Neuronal stem cell (in vitro differentiated cells): ENCODE results near the gene FBXO17. TPM values are rescaled to one million over a fixed set of nuclear protein-coding genes. Genes with fewer than 3 reads are reported as not detected.

ENCODE experiments used
- DNase-seq: peaks from one replicate; pipeline ENCODE4 v3.0.0-alpha.2; 2013; ENCODE audit warnings: low spot score
- H2AFZ ChIP-seq: one replicate; pipeline ENCODE4 v1.6.1; 2013; ENCODE audit warnings: mild to moderate bottlenecking, low read length, inconsistent platforms
- H2AK5ac ChIP-seq: 2 replicates; pipeline ENCODE4 v1.6.1; 2013; ENCODE audit warnings: low read depth, mild to moderate bottlenecking, inconsistent platforms, low read length, moderate library complexity, mixed read lengths
- H2BK120ac ChIP-seq: 2 replicates; pipeline ENCODE4 v1.6.1; 2013; ENCODE audit warnings: low read depth, mild to moderate bottlenecking, inconsistent platforms, low read length, moderate library complexity, mixed read lengths
- H2BK12ac ChIP-seq: one replicate; pipeline ENCODE4 v1.6.1; 2013; ENCODE audit warnings: low read length, inconsistent platforms
- H2BK15ac ChIP-seq: 2 replicates; pipeline ENCODE4 v1.6.1; 2013; ENCODE audit warnings: mild to moderate bottlenecking, low read length, inconsistent platforms, mixed read lengths
- H2BK5ac ChIP-seq: one replicate; pipeline ENCODE4 v1.6.1; 2013; ENCODE audit warnings: inconsistent platforms, mild to moderate bottlenecking, low read length, moderate library complexity
- H3K14ac ChIP-seq: one replicate; pipeline ENCODE4 v1.6.1; 2013; ENCODE audit warnings: low read length, inconsistent platforms
- H3K18ac ChIP-seq: 2 replicates; pipeline ENCODE4 v1.6.1; 2013; ENCODE audit warnings: low read length, inconsistent platforms
- H3K23ac ChIP-seq: 2 replicates; pipeline ENCODE4 v1.6.1; 2013; ENCODE audit warnings: low read depth, mild to moderate bottlenecking, mixed read lengths, low read length, inconsistent platforms; ENCODE audit not compliant: poor library complexity
- H3K27ac ChIP-seq: replicated peaks from 3 replicates; pipeline ENCODE4 v1.5.1; 2013; ENCODE audit warnings: low read length, inconsistent platforms
- H3K27me3 ChIP-seq, 3 experiments: 2 replicates each; pipeline ENCODE4 v1.6.1; 2013; ENCODE audit warnings: low read length in 3 of 3, mild to moderate bottlenecking in 2 of 3, inconsistent platforms in 1 of 3, low read depth in 1 of 3, mixed read lengths in 1 of 3, moderate library complexity in 1 of 3; ENCODE audit not compliant: control insufficient read depth in 3 of 3, insufficient read depth in 3 of 3
- H3K36me3 ChIP-seq, 2 donors: replicated peaks in 1 of 2; 2 replicates each; pipeline ENCODE4 v1.6.1; 2013; ENCODE audit warnings: low read length in 2 of 2; ENCODE audit not compliant: control insufficient read depth in 2 of 2, insufficient read depth in 2 of 2
- H3K4ac ChIP-seq: 2 replicates; pipeline ENCODE4 v1.6.1; 2013; ENCODE audit warnings: inconsistent platforms, mild to moderate bottlenecking, low read length, moderate library complexity
- H3K4me1 ChIP-seq, 2 donors: 1 replicate in 1 of 2; 2 replicates in 1 of 2; pipeline ENCODE4 v1.6.1; 2013; ENCODE audit warnings: low read length in 2 of 2, low read depth in 1 of 2; ENCODE audit not compliant: control insufficient read depth in 2 of 2, insufficient read depth in 1 of 2
- H3K4me2 ChIP-seq: one replicate; pipeline ENCODE4 v1.6.1; 2013; ENCODE audit warnings: mild to moderate bottlenecking, low read length, inconsistent platforms; ENCODE audit not compliant: insufficient read depth, poor library complexity, severe bottlenecking
- H3K4me3 ChIP-seq, 2 donors: 2 replicates each; pipeline ENCODE4 v1.5.1; 2013; ENCODE audit warnings: low read length in 2 of 2, mild to moderate bottlenecking in 2 of 2, inconsistent platforms in 1 of 2, moderate library complexity in 1 of 2
- H3K79me1 ChIP-seq: one replicate; pipeline ENCODE4 v1.6.1; 2013; ENCODE audit warnings: low read depth, mild to moderate bottlenecking, inconsistent platforms, low read length, moderate library complexity
- H3K9ac ChIP-seq: one replicate; pipeline ENCODE4 v1.6.1; 2013; ENCODE audit warnings: mild to moderate bottlenecking, low read depth, low read length, inconsistent platforms; ENCODE audit not compliant: poor library complexity
- H3K9me3 ChIP-seq, 2 donors: replicated peaks in 1 of 2; 2 replicates each; pipeline versions ENCODE3 to v1.6.1; 2013; ENCODE audit warnings: low read length in 2 of 2, mild to moderate bottlenecking in 2 of 2, inconsistent platforms in 1 of 2, low read depth in 1 of 2, mixed read lengths in 1 of 2, moderate library complexity in 1 of 2; ENCODE audit not compliant: control insufficient read depth in 2 of 2, insufficient read depth in 1 of 2
- H4K8ac ChIP-seq: one replicate; pipeline ENCODE4 v1.6.1; 2013; ENCODE audit warnings: low read depth, mild to moderate bottlenecking, inconsistent platforms, low read length, moderate library complexity
- H4K91ac ChIP-seq: one replicate; pipeline ENCODE4 v1.6.1; 2013; ENCODE audit warnings: low read length, low read depth, mild to moderate bottlenecking, inconsistent platforms; ENCODE audit not compliant: poor library complexity
- WGBS, 2 donors: extraction: QIAGEN DNeasy Blood & Tissue Kit; methylation state at CpG; one replicate each; pipeline ENCODE4 v1.1.7; 2013; ENCODE audit warnings: missing lambda C conversion rate in 2 of 2, mixed read lengths in 1 of 2; ENCODE audit not compliant: insufficient read length in 2 of 2, insufficient replicate concordance in 1 of 2; ENCODE audit errors: extremely low coverage in 2 of 2; 5-methylcytosine and 5-hydroxymethylcytosine counted together
- polyA plus RNA-seq, 2 experiments: library from polyadenylated mRNA; stranded (reverse); fragments of 200-250 nt; gene quantifications; one replicate each; pipeline ENCODE4 v1.2.3, GENCODE V29; 2013

The FBXO17 gene
- polyA plus RNA-seq (2013, experiment 1 of 2) = 23.3 TPM
- 24.3 TPM for polyA plus RNA-seq (2013, experiment 2 of 2)

- peaks cover 0 to 6% of the 10 kb centered on the region in 2 donors for H3K4me1 ChIP-seq
- peak within 1 kb of the TSS; percentile 47 for H3K14ac ChIP-seq
- H3K23ac ChIP-seq = peak within 1 kb of the TSS; percentile 91
- WGBS, 2 donors = no CpG with 5 or more reads among the region's 63 CpGs
- H3K36me3 ChIP-seq = no peaks in the 10 kb centered on the region
- H3K9me3 ChIP-seq = no peaks in the 10 kb centered on the region
- peak within 1 kb of the TSS; percentile 88 for H3K9ac ChIP-seq
- H2BK15ac ChIP-seq = no peak within 1 kb of the TSS
- H2BK120ac ChIP-seq = no peak within 1 kb of the TSS
- H3K27me3 ChIP-seq = peaks cover 0 to 30% (median 0%) of the 10 kb centered on the region in 3 experiments
- peak within 1 kb of the TSS; percentile 75 for H2AK5ac ChIP-seq
- H3K4me2 ChIP-seq = peak within 1 kb of the TSS; percentile 90
- no peak within 1 kb of the TSS for H3K4ac ChIP-seq
- H2BK5ac ChIP-seq = peak within 1 kb of the TSS; percentile 75
- H3K18ac ChIP-seq = peak within 1 kb of the TSS; percentile 96
- peak within 1 kb of the TSS; percentile 59 for H3K27ac ChIP-seq
- no peak within 1 kb of the TSS for H2BK12ac ChIP-seq
- no peaks in the 10 kb centered on the region for H3K79me1 ChIP-seq
- H2AFZ ChIP-seq = peak within 1 kb of the TSS; percentile 85
- no peak within 1 kb of the TSS for H4K8ac ChIP-seq
- peak; percentile 50 for DNase-seq
- H4K91ac ChIP-seq = no peak within 1 kb of the TSS
- peak within 1 kb of the TSS; percentile 28 to 93 for H3K4me3 ChIP-seq
These were observed at the start of gene FBXO17 for GRCh38 chr19:38975214-38975860. TSS of gene FBXO17 (minus strand) at chr19:38975742. CDS start at chr19:38950319, 25,423 bp downstream.

- Histone ChIP-seq H2BK15ac (no peak overlapping the region), H3K4me1 (no peaks in the 10 kb centered on the region), H2AK5ac (no peak overlapping the region), H3K23ac (no peak overlapping the region), H2BK120ac (no peak overlapping the region), H2AFZ (no peak overlapping the region), H3K36me3 (peaks cover 0 to 4% of the 10 kb centered on the region in 2 donors), H3K9ac (no peak overlapping the region), H2BK5ac (no peak overlapping the region), H3K14ac (no peak overlapping the region), H3K79me1 (no peaks in the 10 kb centered on the region), H3K27ac (no peak overlapping the region), H3K4ac (no peak overlapping the region), H2BK12ac (no peak overlapping the region), H4K8ac (no peak overlapping the region), H3K27me3 (peaks cover 0 to 9% (median 0%) of the 10 kb centered on the region in 3 experiments), H3K4me2 (no peak overlapping the region), H3K9me3 (peaks cover 0 to 6% of the 10 kb centered on the region in 2 donors), H3K18ac (no peak overlapping the region), H4K91ac (no peak overlapping the region), H3K4me3 (no peak overlapping the region)
- no CpG with 5 or more reads among the region's 14 CpGs for WGBS, 2 donors
- DNase-seq = no peak
These were observed 49.5 kb upstream of the FBXO17 start for GRCh38 chr19:39024875-39025641.

- Histone ChIP-seq H3K9ac (no peak overlapping the region), H3K4me2 (no peak overlapping the region), H3K27me3 (no peaks in the 10 kb centered on the region), H3K36me3 (no peaks in the 10 kb centered on the region), H3K4me3 (no peak overlapping the region), H3K23ac (no peak overlapping the region), H3K18ac (no peak overlapping the region), H2BK120ac (no peak overlapping the region), H2AFZ (no peak overlapping the region), H3K4ac (no peak overlapping the region), H2BK15ac (no peak overlapping the region), H3K79me1 (no peaks in the 10 kb centered on the region), H4K8ac (no peak overlapping the region), H2AK5ac (no peak overlapping the region), H2BK12ac (no peak overlapping the region), H3K14ac (no peak overlapping the region), H4K91ac (no peak overlapping the region), H3K27ac (no peak overlapping the region), H3K4me1 (no peaks in the 10 kb centered on the region), H3K9me3 (no peaks in the 10 kb centered on the region), H2BK5ac (no peak overlapping the region)
- no peak for DNase-seq
- no CpG with 5 or more reads among the region's 4 CpGs for WGBS, 2 donors
These were observed 45.5 kb upstream of the FBXO17 start for GRCh38 chr19:39021063-39021462.

GRCh38 chr19:39017646-39018045 lies 42.1 kb upstream of the FBXO17 start:
- Histone ChIP-seq H3K27me3 (no peaks in the 10 kb centered on the region), H4K8ac (no peak overlapping the region), H3K4me1 (no peaks in the 10 kb centered on the region), H3K4me2 (no peak overlapping the region), H2BK5ac (no peak overlapping the region), H2BK15ac (no peak overlapping the region), H3K4ac (no peak overlapping the region), H3K79me1 (no peaks in the 10 kb centered on the region), H3K9ac (no peak overlapping the region), H3K9me3 (no peaks in the 10 kb centered on the region), H3K14ac (no peak overlapping the region), H3K36me3 (no peaks in the 10 kb centered on the region), H2BK12ac (no peak overlapping the region), H2BK120ac (no peak overlapping the region), H2AFZ (no peak overlapping the region), H3K27ac (no peak overlapping the region), H3K4me3 (no peak overlapping the region), H3K23ac (no peak overlapping the region), H2AK5ac (no peak overlapping the region), H4K91ac (no peak overlapping the region), H3K18ac (no peak overlapping the region)
- no peak for DNase-seq
- WGBS, 2 donors = no CpG with 5 or more reads among the region's 4 CpGs
